Measurements from ENCODE around the gene ASB4. TPM values are rescaled to one million over a fixed set of nuclear protein-coding genes. Genes with fewer than 3 reads are reported as not detected.

Gene ASB4
- total RNA-seq, 2 donors from 2014 or later, result not detected

DNA sequence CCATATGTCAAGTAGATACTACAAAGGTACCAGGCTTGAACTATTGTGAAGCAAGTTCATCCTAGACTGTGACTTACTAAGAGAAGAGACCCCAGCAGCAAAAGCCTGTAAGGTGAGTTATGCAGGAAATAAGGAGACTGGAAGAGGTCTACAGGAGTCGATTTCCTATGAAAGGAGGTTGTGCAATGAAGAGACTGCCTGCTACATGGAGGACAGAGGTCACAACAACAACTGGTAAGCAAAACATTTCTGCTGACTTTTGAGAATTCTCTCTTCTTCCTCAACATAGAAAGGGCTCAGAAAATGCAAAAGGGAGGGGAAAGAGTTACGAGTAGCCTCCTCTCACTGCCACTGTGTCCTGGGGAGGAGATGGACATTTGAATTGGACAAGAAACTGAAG is 68.2 kb downstream of the ASB4 start:
- H3K9ac ChIP-seq (ENCODE audit: extremely low read depth, low read length, poor library complexity, severe bottlenecking), result no peak overlapping the region
- no peak overlapping the region for H3K4me3 ChIP-seq (ENCODE audit: low read length)
- H3K4me1 Mint-ChIP-seq, result peaks cover 13% of the 10 kb centered on the region
- no peak overlapping the region for H3K4me3 Mint-ChIP-seq
- H3K9me3 Mint-ChIP-seq, result no peaks in the 10 kb centered on the region
- no peaks in the 10 kb centered on the region for H3K36me3 Mint-ChIP-seq (ENCODE audit: low read depth)
- H3K27me3 Mint-ChIP-seq (ENCODE audit: insufficient read depth), result peaks cover 21% of the 10 kb centered on the region
- DNase-seq, result no peak
- no peaks in the 10 kb centered on the region for H3K9me3 ChIP-seq (ENCODE audit: control insufficient read depth, low read length)
- no peaks in the 10 kb centered on the region for H3K36me3 ChIP-seq (ENCODE audit: control insufficient read depth, insufficient read depth, low read length)
- peaks cover 10% of the 10 kb centered on the region for H3K4me1 ChIP-seq (ENCODE audit: control insufficient read depth, insufficient read depth, low read length)
- peaks cover 22% of the 10 kb centered on the region for H3K27me3 ChIP-seq (ENCODE audit: control insufficient read depth, insufficient read depth, low read length, poor library complexity, severe bottlenecking)
- no peak for TF ChIP-seq CTCF (conservative IDR thresholded peaks at IDR 0.05)
- H3K27ac ChIP-seq (ENCODE audit: low read depth, low read length), result no peak overlapping the region
- H3K27ac Mint-ChIP-seq, result no peak overlapping the region
- WGBS, 2 experiments (ENCODE audit: insufficient coverage in 1 of 2, insufficient read length in 1 of 2), result 71 to 90% methylated on average over 1 to 2 of the region's 2 CpGs

GRCh38 chr7:95556777-95557176 is 71.0 kb downstream of the ASB4 start:
- Mint-ChIP-seq H3K36me3 (ENCODE audit: low read depth) (no peaks in the 10 kb centered on the region), H3K4me3 (no peak overlapping the region), H3K27ac (no peak overlapping the region), H3K9me3 (no peaks in the 10 kb centered on the region), H3K27me3 (ENCODE audit: insufficient read depth) (peaks cover 17% of the 10 kb centered on the region), H3K4me1 (no peaks in the 10 kb centered on the region)
- Histone ChIP-seq H3K4me3 (ENCODE audit: low read length) (no peak overlapping the region), H3K27me3 (ENCODE audit: control insufficient read depth, insufficient read depth, low read length, poor library complexity, severe bottlenecking) (peaks cover 14% of the 10 kb centered on the region), H3K27ac (ENCODE audit: low read depth, low read length) (no peak overlapping the region), H3K9ac (ENCODE audit: extremely low read depth, low read length, poor library complexity, severe bottlenecking) (no peak overlapping the region), H3K36me3 (ENCODE audit: control insufficient read depth, insufficient read depth, low read length) (no peaks in the 10 kb centered on the region), H3K9me3 (ENCODE audit: control insufficient read depth, low read length) (no peaks in the 10 kb centered on the region), H3K4me1 (ENCODE audit: control insufficient read depth, insufficient read depth, low read length) (no peaks in the 10 kb centered on the region)
- TF ChIP-seq CTCF (conservative IDR thresholded peaks at IDR 0.05), result no peak
- 93% methylated on average over 2 of the region's 2 CpGs; no CpG with 5 or more reads in 1 of the 2 experiments for WGBS, 2 experiments (ENCODE audit: insufficient coverage in 1 of 2, insufficient read length in 1 of 2)
- no peak for DNase-seq

DNA sequence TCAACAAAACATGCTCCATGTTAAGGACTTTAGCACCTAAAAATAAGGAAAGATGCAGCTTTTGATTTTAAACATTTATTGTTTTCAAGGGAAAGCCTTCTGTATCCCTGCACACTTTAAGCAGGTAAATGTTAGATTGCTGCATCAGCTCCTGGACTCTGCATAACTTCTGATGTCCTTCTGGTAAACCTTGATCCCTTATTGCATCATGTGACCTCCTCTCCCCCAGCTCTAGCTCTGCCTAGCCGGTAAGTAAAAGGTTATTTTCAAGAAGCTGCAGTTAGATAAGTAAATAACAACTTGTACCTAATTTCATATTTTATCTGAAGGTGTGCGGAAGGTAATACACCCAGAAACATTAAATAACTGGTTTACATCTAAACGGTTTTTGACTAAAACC is 73.1 kb downstream of the ASB4 start:
- no peaks in the 10 kb centered on the region for H3K4me1 ChIP-seq (ENCODE audit: control insufficient read depth, insufficient read depth, low read length)
- no peak overlapping the region for H3K4me3 Mint-ChIP-seq
- H3K27me3 ChIP-seq (ENCODE audit: control insufficient read depth, insufficient read depth, low read length, poor library complexity, severe bottlenecking), result peaks cover 10% of the 10 kb centered on the region
- no peak overlapping the region for H3K4me3 ChIP-seq (ENCODE audit: low read length)
- 81 to 100% methylated on average over 2 of the region's 3 CpGs for WGBS, 2 experiments (ENCODE audit: insufficient coverage in 1 of 2, insufficient read length in 1 of 2)
- peaks cover 17% of the 10 kb centered on the region for H3K27me3 Mint-ChIP-seq (ENCODE audit: insufficient read depth)
- no peaks in the 10 kb centered on the region for H3K9me3 ChIP-seq (ENCODE audit: control insufficient read depth, low read length)
- H3K9ac ChIP-seq (ENCODE audit: extremely low read depth, low read length, poor library complexity, severe bottlenecking), result no peak overlapping the region
- no peaks in the 10 kb centered on the region for H3K36me3 ChIP-seq (ENCODE audit: control insufficient read depth, insufficient read depth, low read length)
- DNase-seq, result no peak
- no peak overlapping the region for H3K27ac ChIP-seq (ENCODE audit: low read depth, low read length)
- H3K4me1 Mint-ChIP-seq, result no peaks in the 10 kb centered on the region
- H3K9me3 Mint-ChIP-seq, result no peaks in the 10 kb centered on the region
- no peaks in the 10 kb centered on the region for H3K36me3 Mint-ChIP-seq (ENCODE audit: low read depth)
- no peak overlapping the region for H3K27ac Mint-ChIP-seq
- TF ChIP-seq CTCF (conservative IDR thresholded peaks at IDR 0.05), result no peak

Data from endodermal cell (in vitro differentiated cells).